ENCODE measurements around the gene HCN2. TPM values are rescaled to one million over a fixed set of nuclear protein-coding genes. Genes with fewer than 3 reads are reported as not detected.

HCN2 gene
- polyA plus RNA-seq, result under 1 TPM in 2 of 4 donors, not detected in 2; 0.19 to 0.58 TPM
- long read RNA-seq, donor 1, result 0 reads
- long read RNA-seq, donor 2, result 0 reads
- long read RNA-seq, donor 3, result 0 reads
- long read RNA-seq, donor 4, result 0 reads
- long read RNA-seq, donor 5, result 0 reads
- long read RNA-seq, donor 6, result 0 reads
- long read RNA-seq, donor 7, result 0 reads
- long read RNA-seq, donor 8, result 0 reads
- long read RNA-seq, donor 9, result 0 reads
- long read RNA-seq, donor 10, partial matches to known transcripts, result 0 of 2 reads
- long read RNA-seq, donor 10, other reads (novel, unspliced or antisense), result 0 of 2 reads

DNA sequence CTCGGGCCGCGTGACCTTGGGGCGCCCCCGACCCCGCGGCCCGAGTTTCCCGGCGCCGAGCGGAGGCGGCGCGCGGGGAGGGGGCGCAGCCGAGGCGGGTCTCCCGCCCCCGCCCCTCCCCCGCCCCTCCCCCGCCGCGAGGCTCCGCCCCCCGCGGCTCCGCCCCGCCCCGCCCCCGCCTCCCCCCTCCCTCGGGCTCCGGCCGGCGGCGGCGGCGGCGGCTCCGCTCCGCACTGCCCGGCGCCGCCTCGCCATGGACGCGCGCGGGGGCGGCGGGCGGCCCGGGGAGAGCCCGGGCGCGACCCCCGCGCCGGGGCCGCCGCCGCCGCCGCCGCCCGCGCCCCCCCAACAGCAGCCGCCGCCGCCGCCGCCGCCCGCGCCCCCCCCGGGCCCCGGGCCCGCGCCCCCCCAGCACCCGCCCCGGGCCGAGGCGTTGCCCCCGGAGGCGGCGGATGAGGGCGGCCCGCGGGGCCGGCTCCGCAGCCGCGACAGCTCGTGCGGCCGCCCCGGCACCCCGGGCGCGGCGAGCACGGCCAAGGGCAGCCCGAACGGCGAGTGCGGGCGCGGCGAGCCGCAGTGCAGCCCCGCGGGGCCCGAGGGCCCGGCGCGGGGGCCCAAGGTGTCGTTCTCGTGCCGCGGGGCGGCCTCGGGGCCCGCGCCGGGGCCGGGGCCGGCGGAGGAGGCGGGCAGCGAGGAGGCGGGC, at the start of gene HCN2:
Gene HCN2 (plus strand): TSS at position 189 of the 703 bp plus-strand sequence. CDS start 65 bp downstream, at position 254.
- FAIRE-seq, result no peak
- 1 to 3% (median 3%) methylated on average over 22 to 115 of the region's 132 CpGs for WGBS, 3 donors
- Histone ChIP-seq H3K36me3 (ENCODE audit: control insufficient read depth in 3 of 3, insufficient read depth in 2 of 3, low read depth in 1 of 3, low read length in 3 of 3) (no peaks in the 10 kb centered on the region), H3K9me3 (ENCODE audit: control insufficient read depth in 2 of 2, insufficient read depth in 1 of 2, low read depth in 1 of 2, low read length in 1 of 2) (no peaks in the 10 kb centered on the region), H3K4me3 (ENCODE audit: low read depth in 1 of 3, low read length in 3 of 3) (peak within 1 kb of the TSS in 2 of 3 donors; percentile 5 to 48), H3K27me3 (ENCODE audit: control insufficient read depth in 3 of 3, insufficient read depth in 3 of 3, low read length in 3 of 3) (peaks cover 4 to 67% (median 20%) of the 10 kb centered on the region in 3 donors), H3K27ac (ENCODE audit: low read depth in 1 of 3, low read length in 2 of 3) (no peak within 1 kb of the TSS), H3K4me1 (ENCODE audit: control insufficient read depth in 3 of 3, insufficient read depth in 2 of 3, low read depth in 1 of 3, low read length in 2 of 3) (peaks cover 0 to 5% (median 0%) of the 10 kb centered on the region in 3 donors)
- DNase-seq, result no peak

DNA sequence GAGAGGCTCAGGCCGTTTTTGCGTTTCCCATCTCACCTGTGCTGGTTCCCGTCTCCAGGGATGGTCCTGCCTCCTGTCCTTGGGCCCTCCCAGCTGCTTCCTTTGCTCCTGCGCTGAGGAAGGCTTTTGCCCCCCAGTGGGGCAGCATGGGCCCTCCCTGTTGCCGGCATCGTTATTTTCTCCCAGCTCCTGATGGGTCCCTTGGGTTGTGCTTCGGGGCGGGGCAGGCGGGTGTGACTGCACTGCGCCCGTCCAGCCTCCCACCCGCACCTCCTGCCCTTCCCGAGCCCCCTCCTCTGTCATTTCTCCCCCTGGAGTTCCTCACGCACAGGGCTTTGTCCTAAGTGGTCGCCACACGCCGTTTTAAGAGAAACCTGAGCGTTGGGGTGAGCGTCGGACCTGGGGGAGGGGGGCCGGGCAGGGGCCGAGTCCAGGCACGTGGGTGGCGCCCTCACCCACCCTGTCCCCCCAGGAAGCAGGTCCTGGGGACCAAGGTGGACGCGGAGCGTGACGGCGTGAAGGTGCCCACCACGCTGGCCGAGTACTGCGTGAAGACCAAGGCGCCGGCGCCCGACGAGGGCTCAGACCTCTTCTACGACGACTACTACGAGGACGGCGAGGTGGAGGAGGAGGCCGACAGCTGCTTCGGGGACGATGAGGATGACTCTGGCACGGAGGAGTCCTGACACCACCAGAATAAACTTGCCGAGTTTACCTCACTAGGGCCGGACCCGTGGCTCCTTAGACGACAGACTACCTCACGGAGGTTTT, 48.6 kb upstream of the HCN2 start:
- H3K27ac ChIP-seq (ENCODE audit: low read depth in 1 of 3, low read length in 2 of 3), result no peak overlapping the region
- no peak overlapping the region for H3K4me3 ChIP-seq (ENCODE audit: low read depth in 1 of 3, low read length in 3 of 3)
- no peaks in the 10 kb centered on the region for H3K4me1 ChIP-seq (ENCODE audit: control insufficient read depth in 3 of 3, insufficient read depth in 2 of 3, low read depth in 1 of 3, low read length in 2 of 3)
- DNase-seq, result no peak
- H3K27me3 ChIP-seq (ENCODE audit: control insufficient read depth in 3 of 3, insufficient read depth in 3 of 3, low read length in 3 of 3), result no peaks in the 10 kb centered on the region
- no peak for FAIRE-seq
- H3K9me3 ChIP-seq (ENCODE audit: control insufficient read depth in 2 of 2, insufficient read depth in 1 of 2, low read depth in 1 of 2, low read length in 1 of 2), result no peaks in the 10 kb centered on the region
- 89 to 91% (median 90%) methylated on average over 49 to 51 of the region's 51 CpGs for WGBS, 3 donors
- H3K36me3 ChIP-seq (ENCODE audit: control insufficient read depth in 3 of 3, insufficient read depth in 2 of 3, low read depth in 1 of 3, low read length in 3 of 3), result peaks cover 1 to 62% (median 10%) of the 10 kb centered on the region in 3 donors

DNA sequence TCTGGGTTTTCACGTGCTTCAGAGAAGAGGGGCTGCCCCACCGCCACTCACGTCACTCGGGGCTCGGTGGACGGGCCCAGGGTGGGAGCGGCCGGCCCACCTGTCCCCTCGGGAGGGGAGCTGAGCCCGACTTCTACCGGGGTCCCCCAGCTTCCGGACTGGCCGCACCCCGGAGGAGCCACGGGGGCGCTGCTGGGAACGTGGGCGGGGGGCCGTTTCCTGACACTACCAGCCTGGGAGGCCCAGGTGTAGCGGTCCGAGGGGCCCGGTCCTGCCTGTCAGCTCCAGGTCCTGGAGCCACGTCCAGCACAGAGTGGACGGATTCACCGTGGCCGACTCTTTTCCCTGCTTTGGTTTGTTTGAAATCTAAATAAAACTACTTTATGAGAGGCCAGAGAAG, 48.0 kb upstream of the HCN2 start:
- Histone ChIP-seq H3K36me3 (ENCODE audit: control insufficient read depth in 3 of 3, insufficient read depth in 2 of 3, low read depth in 1 of 3, low read length in 3 of 3) (peaks cover 0 to 55% (median 6%) of the 10 kb centered on the region in 3 donors), H3K9me3 (ENCODE audit: control insufficient read depth in 2 of 2, insufficient read depth in 1 of 2, low read depth in 1 of 2, low read length in 1 of 2) (no peaks in the 10 kb centered on the region), H3K27me3 (ENCODE audit: control insufficient read depth in 3 of 3, insufficient read depth in 3 of 3, low read length in 3 of 3) (no peaks in the 10 kb centered on the region), H3K4me3 (ENCODE audit: low read depth in 1 of 3, low read length in 3 of 3) (no peak overlapping the region), H3K27ac (ENCODE audit: low read depth in 1 of 3, low read length in 2 of 3) (no peak overlapping the region), H3K4me1 (ENCODE audit: control insufficient read depth in 3 of 3, insufficient read depth in 2 of 3, low read depth in 1 of 3, low read length in 2 of 3) (no peaks in the 10 kb centered on the region)
- DNase-seq (no peak), FAIRE-seq (no peak)
- WGBS, 3 donors, result 91 to 94% (median 93%) methylated on average over 26 of the region's 26 CpGs

DNA sequence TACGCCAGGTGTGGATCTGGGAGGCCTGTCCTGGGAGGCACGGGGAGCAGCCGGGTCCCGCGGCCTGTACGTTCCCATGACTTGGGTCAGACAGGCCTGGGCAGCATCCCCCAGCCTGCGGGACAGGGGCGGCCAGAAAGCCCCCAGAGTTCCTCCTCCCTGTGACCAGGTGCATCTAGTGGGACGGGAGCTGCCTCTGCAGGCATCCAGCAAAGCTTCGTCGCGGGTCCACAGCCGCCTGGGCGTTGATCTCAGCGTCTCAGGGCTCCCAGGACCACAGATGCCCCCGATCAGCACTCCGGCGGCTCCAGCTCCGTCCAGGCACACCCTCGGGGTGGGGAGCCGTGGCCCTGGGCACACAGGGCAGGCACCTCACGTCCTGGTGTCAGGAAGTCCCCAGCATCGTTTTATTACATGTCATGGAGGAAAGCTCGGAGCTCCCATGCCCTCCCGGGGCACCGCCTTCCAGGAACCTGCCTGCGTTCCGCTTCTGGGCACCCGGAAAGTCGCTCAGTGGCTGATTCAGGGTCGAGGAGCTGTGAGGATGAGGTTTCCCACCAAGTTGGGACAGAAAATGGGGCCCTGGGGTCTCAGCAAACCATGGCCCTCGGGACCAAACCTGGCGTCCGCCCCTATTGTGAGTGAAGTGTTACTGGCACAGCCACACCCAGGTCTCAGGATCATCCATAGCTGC, 47.4 kb upstream of the HCN2 start:
- Histone ChIP-seq H3K4me3 (ENCODE audit: low read depth in 1 of 3, low read length in 3 of 3) (no peak overlapping the region), H3K27ac (ENCODE audit: low read depth in 1 of 3, low read length in 2 of 3) (no peak overlapping the region), H3K4me1 (ENCODE audit: control insufficient read depth in 3 of 3, insufficient read depth in 2 of 3, low read depth in 1 of 3, low read length in 2 of 3) (no peaks in the 10 kb centered on the region), H3K9me3 (ENCODE audit: control insufficient read depth in 2 of 2, insufficient read depth in 1 of 2, low read depth in 1 of 2, low read length in 1 of 2) (no peaks in the 10 kb centered on the region), H3K36me3 (ENCODE audit: control insufficient read depth in 3 of 3, insufficient read depth in 2 of 3, low read depth in 1 of 3, low read length in 3 of 3) (peaks cover 0 to 49% (median 4%) of the 10 kb centered on the region in 3 donors), H3K27me3 (ENCODE audit: control insufficient read depth in 3 of 3, insufficient read depth in 3 of 3, low read length in 3 of 3) (no peaks in the 10 kb centered on the region)
- FAIRE-seq, result no peak
- DNase-seq, result no peak
- 89 to 91% (median 90%) methylated on average over 30 to 34 of the region's 34 CpGs for WGBS, 3 donors

DNA sequence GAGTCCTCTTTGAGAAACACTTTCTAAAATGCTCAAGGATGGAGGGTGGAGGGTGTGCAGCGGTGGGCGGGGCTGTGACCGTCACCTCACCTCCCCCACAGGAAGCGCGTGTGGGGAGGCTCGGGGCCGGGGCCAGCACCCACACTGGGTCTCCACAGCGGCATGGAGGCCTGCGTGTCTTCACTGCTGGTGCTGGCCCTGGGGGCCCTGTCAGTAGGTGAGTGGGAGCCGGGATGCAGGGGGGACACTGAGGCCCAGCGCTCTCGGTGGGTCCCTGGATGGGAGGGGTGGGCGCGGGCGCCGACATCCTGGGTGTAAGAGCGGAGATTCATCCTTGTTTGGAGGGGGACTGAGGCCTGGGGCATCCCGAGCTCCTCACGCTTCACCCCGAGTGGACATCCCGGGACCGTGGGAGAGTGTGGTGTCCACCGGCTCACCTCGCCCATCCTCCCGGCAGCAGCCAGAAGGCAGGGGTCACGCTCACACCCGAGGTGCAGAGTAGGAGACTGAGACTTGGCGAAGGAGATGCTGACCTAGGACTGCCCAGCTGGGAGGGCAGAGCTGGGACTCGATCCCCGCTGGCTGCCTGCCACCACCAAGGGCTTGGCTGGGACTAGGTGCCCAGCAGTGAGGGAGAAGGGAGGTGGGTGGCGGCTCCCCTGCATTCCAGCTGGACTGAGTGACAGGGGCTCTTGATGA, 45.6 kb upstream of the HCN2 start, which contains the start of gene GZMM:
Gene GZMM (plus strand): TSS at position 144 of the 699 bp plus-strand sequence. CDS start 19 bp downstream, at position 163.
- no peak for FAIRE-seq
- no peaks in the 10 kb centered on the region for H3K4me1 ChIP-seq (ENCODE audit: control insufficient read depth in 3 of 3, insufficient read depth in 2 of 3, low read depth in 1 of 3, low read length in 2 of 3)
- 38 to 57% (median 48%) methylated on average over 24 to 31 of the region's 31 CpGs for WGBS, 3 donors

DNA sequence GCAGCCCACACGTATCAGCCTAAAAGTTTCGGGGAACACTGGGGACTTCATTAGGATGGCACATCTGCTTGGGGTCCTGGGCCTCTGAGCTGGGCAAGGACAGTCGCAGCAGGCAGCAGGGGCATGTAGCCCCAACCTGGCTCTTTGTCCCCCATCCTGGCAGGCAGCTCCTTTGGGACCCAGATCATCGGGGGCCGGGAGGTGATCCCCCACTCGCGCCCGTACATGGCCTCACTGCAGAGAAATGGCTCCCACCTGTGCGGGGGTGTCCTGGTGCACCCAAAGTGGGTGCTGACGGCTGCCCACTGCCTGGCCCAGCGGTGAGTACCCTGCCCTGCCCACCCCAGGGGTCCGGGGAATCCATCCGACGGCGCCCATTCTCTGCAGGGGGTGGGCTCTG, 42.6 kb upstream of the HCN2 start:
- H3K27me3 ChIP-seq (ENCODE audit: control insufficient read depth in 3 of 3, insufficient read depth in 3 of 3, low read length in 3 of 3), result peaks cover 0 to 2% (median 0%) of the 10 kb centered on the region in 3 donors
- H3K36me3 ChIP-seq (ENCODE audit: control insufficient read depth in 3 of 3, insufficient read depth in 2 of 3, low read depth in 1 of 3, low read length in 3 of 3), result peaks cover 0 to 11% (median 0%) of the 10 kb centered on the region in 3 donors
- DNase-seq (no peak), FAIRE-seq (no peak)
- no peak overlapping the region for H3K4me3 ChIP-seq (ENCODE audit: low read depth in 1 of 3, low read length in 3 of 3)
- 86 to 91% (median 87%) methylated on average over 14 to 15 of the region's 15 CpGs for WGBS, 3 donors
- no peaks in the 10 kb centered on the region for H3K9me3 ChIP-seq (ENCODE audit: control insufficient read depth in 2 of 2, insufficient read depth in 1 of 2, low read depth in 1 of 2, low read length in 1 of 2)
- no peak overlapping the region for H3K27ac ChIP-seq (ENCODE audit: low read depth in 1 of 3, low read length in 2 of 3)
- H3K4me1 ChIP-seq (ENCODE audit: control insufficient read depth in 3 of 3, insufficient read depth in 2 of 3, low read depth in 1 of 3, low read length in 2 of 3), result no peaks in the 10 kb centered on the region

More for the DNA sequence above, 45.6 kb upstream of the HCN2 start, which contains the start of gene GZMM:
- Histone ChIP-seq H3K36me3 (ENCODE audit: control insufficient read depth in 3 of 3, insufficient read depth in 2 of 3, low read depth in 1 of 3, low read length in 3 of 3) (peaks cover 0 to 34% (median 4%) of the 10 kb centered on the region in 3 donors), H3K27me3 (ENCODE audit: control insufficient read depth in 3 of 3, insufficient read depth in 3 of 3, low read length in 3 of 3) (peaks cover 0 to 2% (median 0%) of the 10 kb centered on the region in 3 donors), H3K27ac (ENCODE audit: low read depth in 1 of 3, low read length in 2 of 3) (peak within 1 kb of the TSS in 1 of 3 donors; percentile 2), H3K9me3 (ENCODE audit: control insufficient read depth in 2 of 2, insufficient read depth in 1 of 2, low read depth in 1 of 2, low read length in 1 of 2) (no peaks in the 10 kb centered on the region), H3K4me3 (ENCODE audit: low read depth in 1 of 3, low read length in 3 of 3) (peak within 1 kb of the TSS in 1 of 3 donors; percentile 41)
- peak in 1 of 2 donors; percentile 36 for DNase-seq

DNA sequence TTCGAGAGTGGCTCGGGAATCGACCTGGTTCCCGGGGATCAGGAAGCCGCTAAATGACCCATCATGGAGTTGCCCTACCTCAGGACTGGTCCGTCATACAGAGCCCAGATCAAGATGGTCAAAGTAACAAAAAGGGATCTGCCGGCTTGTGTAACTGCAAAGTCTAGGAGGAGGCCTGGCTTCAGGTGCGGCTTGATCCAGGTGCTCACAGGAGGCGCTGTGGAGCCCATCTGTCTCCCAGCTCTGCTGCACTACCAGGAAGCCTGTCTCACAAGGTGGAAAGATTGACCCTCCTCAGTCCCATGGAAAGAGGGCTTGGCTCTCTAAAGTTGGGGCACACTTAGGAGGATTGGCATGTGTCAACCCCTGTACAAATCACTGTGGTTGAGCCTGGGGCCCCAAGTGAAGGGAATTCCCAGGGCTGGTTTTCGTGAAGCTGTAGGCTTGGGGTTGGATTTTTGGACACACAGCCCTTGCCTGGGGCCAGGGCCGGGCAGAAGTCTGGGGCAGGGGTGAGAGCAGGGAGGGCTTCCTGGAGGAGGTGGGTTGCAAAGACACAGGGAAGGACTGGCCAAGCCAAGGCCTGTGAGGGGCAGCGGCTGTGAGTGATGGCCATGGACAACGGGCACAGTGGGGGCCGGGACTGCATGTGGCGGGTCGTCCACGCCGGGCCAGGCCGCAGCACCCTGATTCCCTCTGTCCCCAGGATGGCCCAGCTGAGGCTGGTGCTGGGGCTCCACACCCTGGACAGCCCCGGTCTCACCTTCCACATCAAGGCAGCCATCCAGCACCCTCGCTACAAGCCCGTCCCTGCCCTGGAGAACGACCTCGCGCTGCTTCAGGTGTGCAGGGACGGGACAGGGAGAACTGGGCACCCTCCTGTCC, 41.6 kb upstream of the HCN2 start:
- DNase-seq (no peak), FAIRE-seq (no peak)
- Histone ChIP-seq H3K27me3 (ENCODE audit: control insufficient read depth in 3 of 3, insufficient read depth in 3 of 3, low read length in 3 of 3) (peaks cover 0 to 2% (median 0%) of the 10 kb centered on the region in 3 donors), H3K4me3 (ENCODE audit: low read depth in 1 of 3, low read length in 3 of 3) (no peak overlapping the region), H3K36me3 (ENCODE audit: control insufficient read depth in 3 of 3, insufficient read depth in 2 of 3, low read depth in 1 of 3, low read length in 3 of 3) (peaks cover 0 to 3% (median 0%) of the 10 kb centered on the region in 3 donors), H3K9me3 (ENCODE audit: control insufficient read depth in 2 of 2, insufficient read depth in 1 of 2, low read depth in 1 of 2, low read length in 1 of 2) (no peaks in the 10 kb centered on the region), H3K27ac (ENCODE audit: low read depth in 1 of 3, low read length in 2 of 3) (no peak overlapping the region), H3K4me1 (ENCODE audit: control insufficient read depth in 3 of 3, insufficient read depth in 2 of 3, low read depth in 1 of 3, low read length in 2 of 3) (no peaks in the 10 kb centered on the region)
- 81 to 84% (median 81%) methylated on average over 17 to 26 of the region's 26 CpGs for WGBS, 3 donors
